IMR-90 (cell line): ENCODE results near the gene C5AR1. TPM values are rescaled to one million over a fixed set of nuclear protein-coding genes. Genes with fewer than 3 reads are reported as not detected.

Experiments used
- ATAC-seq: fragments of 200-7000 bp; cut with Tn5 transposase; 2 replicates; pipeline ENCODE4 v1.9.1; 2020; ENCODE audit warnings: low read depth, mild to moderate bottlenecking, moderate library complexity
- BruUV-seq: library from RNA; stranded (reverse); fragments of 400-500 nt; replicated peaks from 2 replicates; lab custom pipeline; 2021; lab: Mats Ljungman, UMichigan
- CTCF ChIA-PET: fragments of 300-600 bp; formaldehyde crosslinking; extraction: SDS; loops from one replicate; lab custom pipeline; 2021; ENCODE audit warnings: antibody characterized with exemption; lab: Yijun Ruan, JAX
- POLR2A ChIA-PET: fragments of 300-600 bp; sonication (Branson Sonifier 250); formaldehyde crosslinking; loops from one replicate; lab custom pipeline; 2022; ENCODE audit warnings: antibody characterized with exemption; ENCODE audit not compliant: unreplicated experiment; lab: Charles Lee
- DNase-seq: peaks from one replicate; pipeline ENCODE4 v3.0.0; 2013
- H2AFZ ChIP-seq: replicated peaks from 2 replicates; pipeline ENCODE3; 2013; ENCODE audit warnings: low read length, mild to moderate bottlenecking; ENCODE audit not compliant: poor library complexity
- H2AK5ac ChIP-seq: 2 replicates; pipeline ENCODE4 v1.6.1; 2013; ENCODE audit warnings: low read depth, low read length, inconsistent platforms
- H2AK9ac ChIP-seq: replicated peaks from 2 replicates; pipeline ENCODE3; 2013; ENCODE audit warnings: mild to moderate bottlenecking, low read depth, low read length, moderate library complexity; ENCODE audit not compliant: poor library complexity
- H2BK120ac ChIP-seq: 2 replicates; pipeline ENCODE4 v1.6.1; 2013; ENCODE audit warnings: low read depth, low read length, inconsistent platforms
- H2BK15ac ChIP-seq: 3 replicates; pipeline ENCODE4 v1.6.1; 2013; ENCODE audit warnings: low read depth, low read length, inconsistent platforms
- H2BK20ac ChIP-seq: 2 replicates; pipeline ENCODE4 v1.6.1; 2013; ENCODE audit warnings: low read depth, mild to moderate bottlenecking, inconsistent platforms, low read length, moderate library complexity
- H2BK5ac ChIP-seq: 2 replicates; pipeline ENCODE4 v1.6.1; 2013; ENCODE audit warnings: mild to moderate bottlenecking, low read depth, low read length, inconsistent platforms; ENCODE audit not compliant: poor library complexity, severe bottlenecking
- H3K14ac ChIP-seq: replicated peaks from 2 replicates; pipeline ENCODE4 v1.6.1; 2013; ENCODE audit warnings: low read depth, low read length, inconsistent platforms
- H3K18ac ChIP-seq: 2 replicates; pipeline ENCODE4 v1.6.1; 2013; ENCODE audit warnings: low read depth, low read length, control low read depth
- H3K23ac ChIP-seq: 2 replicates; pipeline ENCODE4 v1.6.1; 2013; ENCODE audit warnings: low read depth, low read length, inconsistent platforms
- H3K27ac ChIP-seq: 2 replicates; pipeline ENCODE4 v1.5.1; 2013; ENCODE audit warnings: mild to moderate bottlenecking, control low read depth, low read length; ENCODE audit not compliant: insufficient read depth
- H3K27me3 ChIP-seq: 2 replicates; pipeline ENCODE4 v1.6.1; 2013; ENCODE audit warnings: low read length; ENCODE audit not compliant: control insufficient read depth, insufficient read depth
- H3K36me3 ChIP-seq: 2 replicates; pipeline ENCODE4 v1.6.1; 2013; ENCODE audit warnings: low read length, mixed read lengths; ENCODE audit not compliant: control insufficient read depth, insufficient read depth
- H3K4ac ChIP-seq: 2 replicates; pipeline ENCODE4 v1.6.1; 2013; ENCODE audit warnings: low read depth, low read length, inconsistent platforms
- H3K4me1 ChIP-seq: 2 replicates; pipeline ENCODE4 v1.6.1; 2013; ENCODE audit warnings: low read length, mixed read lengths; ENCODE audit not compliant: control insufficient read depth, insufficient read depth
- H3K4me2 ChIP-seq: 2 replicates; pipeline ENCODE4 v1.6.1; 2013; ENCODE audit warnings: low read depth, mild to moderate bottlenecking, control low read depth, low read length, moderate library complexity
- H3K4me3 ChIP-seq: 2 replicates; pipeline ENCODE4 v1.5.1; 2013; ENCODE audit warnings: low read depth, mild to moderate bottlenecking, control low read depth, low read length, moderate library complexity; ENCODE audit not compliant: insufficient read depth
- H3K56ac ChIP-seq: 2 replicates; pipeline ENCODE4 v1.6.1; 2013; ENCODE audit warnings: low read length, inconsistent platforms; ENCODE audit not compliant: insufficient read depth; ENCODE audit errors: extremely low read depth
- H3K79me1 ChIP-seq, 2 experiments: 2 replicates each; pipeline ENCODE4 v1.6.1; 2013; ENCODE audit warnings: low read length in 2 of 2, inconsistent platforms in 1 of 2, low read depth in 1 of 2
- H3K9ac ChIP-seq: 2 replicates; pipeline ENCODE4 v1.6.1; 2013; ENCODE audit warnings: low read depth, low read length, control low read depth
- H3K9me1 ChIP-seq: 2 replicates; pipeline ENCODE4 v1.6.1; 2013; ENCODE audit warnings: low read length, inconsistent platforms; ENCODE audit not compliant: insufficient read depth
- H3K9me3 ChIP-seq: 2 replicates; pipeline ENCODE4 v1.6.1; 2013; ENCODE audit warnings: low read length; ENCODE audit not compliant: control insufficient read depth, insufficient read depth
- H4K20me1 ChIP-seq: 2 replicates; pipeline ENCODE4 v1.6.1; 2013; ENCODE audit warnings: low read length, inconsistent platforms; ENCODE audit not compliant: insufficient read depth
- H4K5ac ChIP-seq: 2 replicates; pipeline ENCODE4 v1.6.1; 2013; ENCODE audit warnings: mild to moderate bottlenecking, low read depth, low read length, control low read depth
- H4K8ac ChIP-seq, 2 experiments: 2 replicates each; pipeline ENCODE4 v1.6.1; 2013; ENCODE audit warnings: low read depth in 2 of 2, low read length in 2 of 2, control low read depth in 1 of 2, inconsistent platforms in 1 of 2
- H4K91ac ChIP-seq: 2 replicates; pipeline ENCODE4 v1.6.1; 2013; ENCODE audit warnings: low read depth, low read length, inconsistent platforms; ENCODE audit not compliant: insufficient read depth
- MXI1 ChIP-seq: IDR thresholded peaks from 2 replicates; pipeline ENCODE4 v1.6.1; 2012; ENCODE audit warnings: low read depth, mild to moderate bottlenecking, low read length, moderate library complexity, borderline replicate concordance
- WGBS, 2 experiments: methylation state at CpG; one replicate each; pipeline versions ENCODE4 v1.1.5 to v1.1.7; 2013; ENCODE audit warnings: missing lambda C conversion rate in 2 of 2; ENCODE audit not compliant: insufficient read length in 1 of 2; ENCODE audit errors: extremely low coverage in 2 of 2; 5-methylcytosine and 5-hydroxymethylcytosine counted together
- dilution Hi-C: fragments of 300-500 bp; cut with HindIII; formaldehyde crosslinking; loops from one replicate; pipeline ENCODE4 v1.14.3; 2018; ENCODE audit warnings: low sequenced_read_pairs; ENCODE audit not compliant: unreplicated experiment
- in situ Hi-C: fragments of 300-500 bp; cut with MboI; formaldehyde crosslinking; loops from 3 replicates; pipeline ENCODE4 v1.14.3; 2019; ENCODE audit warnings: low sequenced_read_pairs, inconsistent platforms, mixed read lengths
- intact Hi-C: fragments of 100-400 bp; cut with micrococcal nuclease; formaldehyde crosslinking; loops from 2 replicates; pipeline ENCODE4 v1.10.0; 2022
- polyA plus RNA-seq, 3 experiments: library from polyadenylated mRNA; depleted of rRNA; stranded (reverse); fragments of >200 nt; gene quantifications; 2 replicates each; pipeline ENCODE4 v1.2.3, GENCODE V29; 2012; ENCODE audit warnings: low replicate concordance in 1 of 3
- total RNA-seq: library from RNA; depleted of rRNA; stranded (reverse); fragments of >200 nt; gene quantifications from 2 replicates; pipeline ENCODE4 v1.2.3, GENCODE V29; 2012
- TF ChIP-seq, protein P1 (sequence below): fragments of 150-350 bp; IDR thresholded peaks from 2 replicates; pipeline ENCODE4 v1.6.1; 2016; ENCODE audit warnings: low read depth, mild to moderate bottlenecking, low read length, moderate library complexity, borderline replicate concordance

C5AR1 gene
- total and polyA plus RNA-seq, 2 of the 4 experiments (the other 2 are of a cell fraction): under 0.01 to 1.0 TPM

DNA sequence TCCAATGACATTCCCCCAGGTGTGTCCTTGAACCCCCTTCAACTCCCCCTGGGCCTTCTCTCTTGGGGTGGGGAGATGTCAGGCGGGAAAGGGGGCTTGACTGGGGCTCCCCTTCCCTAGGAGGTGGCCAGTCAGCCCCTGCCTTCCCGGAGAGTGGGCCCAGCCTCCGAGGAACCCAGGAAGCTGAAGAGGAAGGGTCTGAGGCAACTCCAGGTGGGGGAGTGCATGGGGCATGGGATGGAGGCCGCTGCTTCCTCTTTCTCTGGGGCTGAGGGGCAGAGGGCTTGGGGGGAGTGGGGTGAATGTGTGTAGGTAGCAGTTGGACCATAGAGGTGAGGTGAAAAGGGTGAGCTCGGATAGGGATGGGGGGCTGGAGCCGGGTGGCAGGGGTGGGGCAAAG lies 37.7 kb upstream of the C5AR1 start:
- no peak overlapping the region for H2BK20ac ChIP-seq
- no peak overlapping the region for H2AK9ac ChIP-seq
- DNase-seq (no peak), ATAC-seq (no peak)
- no peak overlapping the region for H3K18ac ChIP-seq
- in situ Hi-C loops (no loop called here), intact Hi-C loops (no loop called here), dilution Hi-C loops (no loop called here)
- no peaks in the 10 kb centered on the region for H3K9me3 ChIP-seq
- peaks cover 3 to 44% of the 10 kb centered on the region in 2 experiments; a peak in 3 of 4 replicates for H3K79me1 ChIP-seq
- no peak overlapping the region for H2BK5ac ChIP-seq
- H4K5ac ChIP-seq: no peak overlapping the region
- H3K4ac ChIP-seq: no peak overlapping the region
- H3K4me3 ChIP-seq: no peak overlapping the region
- H3K36me3 ChIP-seq: peaks cover 35% of the 10 kb centered on the region
- peaks cover 14% of the 10 kb centered on the region for H3K4me1 ChIP-seq
- no peak overlapping the region for H2BK15ac ChIP-seq
- TF ChIP-seq, protein P1, sequence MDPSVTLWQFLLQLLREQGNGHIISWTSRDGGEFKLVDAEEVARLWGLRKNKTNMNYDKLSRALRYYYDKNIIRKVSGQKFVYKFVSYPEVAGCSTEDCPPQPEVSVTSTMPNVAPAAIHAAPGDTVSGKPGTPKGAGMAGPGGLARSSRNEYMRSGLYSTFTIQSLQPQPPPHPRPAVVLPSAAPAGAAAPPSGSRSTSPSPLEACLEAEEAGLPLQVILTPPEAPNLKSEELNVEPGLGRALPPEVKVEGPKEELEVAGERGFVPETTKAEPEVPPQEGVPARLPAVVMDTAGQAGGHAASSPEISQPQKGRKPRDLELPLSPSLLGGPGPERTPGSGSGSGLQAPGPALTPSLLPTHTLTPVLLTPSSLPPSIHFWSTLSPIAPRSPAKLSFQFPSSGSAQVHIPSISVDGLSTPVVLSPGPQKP: no peak
- TF ChIP-seq MXI1: no peak
- H3K27me3 ChIP-seq: no peaks in the 10 kb centered on the region
- no peak overlapping the region for H2AK5ac ChIP-seq
- 80% methylated on average over 2 of the region's 6 CpGs; no CpG with 5 or more reads in 1 of the 2 experiments for WGBS, 2 experiments
- H2BK120ac ChIP-seq: no peak overlapping the region
- BruUV-seq: no TSS peak
- H4K8ac ChIP-seq: no peak overlapping the region; a peak in 1 of 4 replicates
- no peak overlapping the region for H3K9ac ChIP-seq
- H3K14ac ChIP-seq: no peak overlapping the region
- H3K9me1 ChIP-seq: peaks cover 13% of the 10 kb centered on the region
- no peak overlapping the region for H3K56ac ChIP-seq
- no peak overlapping the region for H3K27ac ChIP-seq
- H3K23ac ChIP-seq: no peak overlapping the region
- H3K4me2 ChIP-seq: no peak overlapping the region
- ChIA-PET CTCF (no interaction called here), POLR2A (interaction anchor here (0.6 kb wide), 1 partner anchor 603 kb away, joined by 9 read pairs; no protein-coding TSS in a partner anchor)
- no peak overlapping the region for H2AFZ ChIP-seq
- peaks cover 20% of the 10 kb centered on the region for H4K20me1 ChIP-seq
- H4K91ac ChIP-seq: no peak overlapping the region
